ENCODE results near the gene SNCAIP. TPM values are rescaled to one million over a fixed set of nuclear protein-coding genes. Genes with fewer than 3 reads are reported as not detected.

SNCAIP gene
- total RNA-seq, 2 donors from 2014 or later: 8.1 to 9.5 TPM

GRCh38 chr5:122424132-122424531 lies 112.1 kb downstream of the SNCAIP start:
- H3K9me3 ChIP-seq: no peaks in the 10 kb centered on the region
- TF ChIP-seq, protein P1, sequence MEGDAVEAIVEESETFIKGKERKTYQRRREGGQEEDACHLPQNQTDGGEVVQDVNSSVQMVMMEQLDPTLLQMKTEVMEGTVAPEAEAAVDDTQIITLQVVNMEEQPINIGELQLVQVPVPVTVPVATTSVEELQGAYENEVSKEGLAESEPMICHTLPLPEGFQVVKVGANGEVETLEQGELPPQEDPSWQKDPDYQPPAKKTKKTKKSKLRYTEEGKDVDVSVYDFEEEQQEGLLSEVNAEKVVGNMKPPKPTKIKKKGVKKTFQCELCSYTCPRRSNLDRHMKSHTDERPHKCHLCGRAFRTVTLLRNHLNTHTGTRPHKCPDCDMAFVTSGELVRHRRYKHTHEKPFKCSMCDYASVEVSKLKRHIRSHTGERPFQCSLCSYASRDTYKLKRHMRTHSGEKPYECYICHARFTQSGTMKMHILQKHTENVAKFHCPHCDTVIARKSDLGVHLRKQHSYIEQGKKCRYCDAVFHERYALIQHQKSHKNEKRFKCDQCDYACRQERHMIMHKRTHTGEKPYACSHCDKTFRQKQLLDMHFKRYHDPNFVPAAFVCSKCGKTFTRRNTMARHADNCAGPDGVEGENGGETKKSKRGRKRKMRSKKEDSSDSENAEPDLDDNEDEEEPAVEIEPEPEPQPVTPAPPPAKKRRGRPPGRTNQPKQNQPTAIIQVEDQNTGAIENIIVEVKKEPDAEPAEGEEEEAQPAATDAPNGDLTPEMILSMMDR (IDR thresholded peaks at IDR 0.05): no peak
- H3K4me3 ChIP-seq: no peak overlapping the region
- H3K4me1 ChIP-seq: no peaks in the 10 kb centered on the region
- H3K27ac ChIP-seq: no peak overlapping the region
- no peaks in the 10 kb centered on the region for H3K27me3 ChIP-seq
- H3K36me3 ChIP-seq: no peaks in the 10 kb centered on the region
- DNase-seq (ENCODE audit: low spot score): no peak

DNA sequence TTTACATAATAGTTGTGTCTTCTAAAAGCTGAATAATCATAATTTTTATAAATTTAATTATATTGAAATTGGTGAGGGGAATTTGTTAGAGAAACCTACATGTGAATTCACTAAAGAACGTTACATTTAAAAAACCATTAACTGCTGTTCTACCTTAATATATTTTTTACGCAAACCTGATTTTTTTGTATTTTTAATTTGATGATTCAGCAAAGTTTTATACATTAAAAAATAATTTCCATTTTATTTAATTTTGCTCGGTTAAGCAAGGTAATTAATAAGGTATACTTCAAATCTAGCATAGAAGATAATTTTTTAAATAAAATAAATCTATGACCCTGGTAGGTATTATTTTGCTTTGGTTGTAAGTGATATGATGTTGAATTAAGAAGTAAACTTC lies 114.3 kb downstream of the SNCAIP start:
- no peaks in the 10 kb centered on the region for H3K27me3 ChIP-seq
- no peaks in the 10 kb centered on the region for H3K36me3 ChIP-seq
- H3K4me1 ChIP-seq: no peaks in the 10 kb centered on the region
- no peak for DNase-seq (ENCODE audit: low spot score)
- TF ChIP-seq, protein P1 (IDR thresholded peaks at IDR 0.05): no peak
- H3K9me3 ChIP-seq: no peaks in the 10 kb centered on the region
- H3K27ac ChIP-seq: no peak overlapping the region
- H3K4me3 ChIP-seq: no peak overlapping the region

- H3K9me3 ChIP-seq: no peaks in the 10 kb centered on the region
- H3K27me3 ChIP-seq: no peaks in the 10 kb centered on the region
- DNase-seq (ENCODE audit: low spot score): no peak
- H3K4me3 ChIP-seq: no peak overlapping the region
- H3K27ac ChIP-seq: no peak overlapping the region
- H3K36me3 ChIP-seq: no peaks in the 10 kb centered on the region
- TF ChIP-seq, protein P1 (IDR thresholded peaks at IDR 0.05): no peak
- no peaks in the 10 kb centered on the region for H3K4me1 ChIP-seq
Observed at GRCh38 chr5:122427621-122428020, 115.6 kb downstream of the SNCAIP start.

GRCh38 chr5:122429545-122430318 lies 117.7 kb downstream of the SNCAIP start:
- H3K36me3 ChIP-seq: no peaks in the 10 kb centered on the region
- H3K4me3 ChIP-seq: no peak overlapping the region
- DNase-seq (ENCODE audit: low spot score): no peak
- TF ChIP-seq, protein P1 (IDR thresholded peaks at IDR 0.05): no peak
- H3K9me3 ChIP-seq: no peaks in the 10 kb centered on the region
- no peaks in the 10 kb centered on the region for H3K27me3 ChIP-seq
- no peak overlapping the region for H3K27ac ChIP-seq
- no peaks in the 10 kb centered on the region for H3K4me1 ChIP-seq

DNA sequence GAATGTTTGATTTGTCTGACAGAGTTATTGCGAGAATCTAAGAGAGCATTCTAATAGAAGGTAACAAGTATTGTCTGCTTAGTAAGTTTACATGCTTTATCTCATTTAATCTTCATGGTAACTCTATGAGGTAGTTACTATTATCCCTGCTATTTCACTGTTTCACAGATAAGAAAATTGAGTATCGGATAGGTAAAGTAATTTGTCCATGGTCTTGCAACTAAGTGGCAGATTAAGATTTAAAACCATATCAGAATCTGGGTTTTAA lies 118.2 kb downstream of the SNCAIP start:
- TF ChIP-seq, protein P1 (IDR thresholded peaks at IDR 0.05): no peak
- H3K4me3 ChIP-seq: no peak overlapping the region
- no peak for DNase-seq (ENCODE audit: low spot score)

DNA sequence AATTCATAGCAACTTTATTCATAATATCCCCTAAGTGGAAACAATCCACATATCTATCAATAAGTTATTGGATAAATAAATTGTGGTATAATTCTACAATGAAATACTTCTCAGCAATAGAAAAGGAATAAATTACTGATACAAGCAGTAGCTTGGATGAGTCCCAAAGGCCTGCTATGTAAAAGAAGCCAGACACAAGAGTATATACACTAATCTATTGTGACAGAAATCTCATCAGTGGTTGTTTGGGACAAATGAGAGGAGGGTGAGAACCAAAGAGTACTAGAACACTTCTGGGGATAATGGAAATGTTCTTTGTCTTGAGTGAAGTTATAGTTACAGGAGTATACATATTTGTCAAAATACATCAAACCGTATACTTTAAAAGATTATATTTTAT lies 119.3 kb downstream of the SNCAIP start:
- TF ChIP-seq, protein P1 (IDR thresholded peaks at IDR 0.05): no peak
- no peak for DNase-seq (ENCODE audit: low spot score)

More for the DNA sequence above, 118.2 kb downstream of the SNCAIP start:
- Histone ChIP-seq H3K27me3 (no peaks in the 10 kb centered on the region), H3K27ac (no peak overlapping the region), H3K9me3 (no peaks in the 10 kb centered on the region), H3K4me1 (no peaks in the 10 kb centered on the region), H3K36me3 (no peaks in the 10 kb centered on the region)

More for the DNA sequence above, 119.3 kb downstream of the SNCAIP start:
- Histone ChIP-seq H3K27ac (no peak overlapping the region), H3K36me3 (no peaks in the 10 kb centered on the region), H3K27me3 (no peaks in the 10 kb centered on the region), H3K4me1 (no peaks in the 10 kb centered on the region), H3K4me3 (no peak overlapping the region), H3K9me3 (no peaks in the 10 kb centered on the region)

Measured in right atrium auricular region (tissue), 2 donors.